Amygdala (tissue), 56 donors: Measurements from ENCODE around the gene SOWAHC.
"Not testable (repeated sequence)": the region's sequence is repeated elsewhere in the genome, so short reads cannot be mapped to it uniquely, and the experiment has no call there.

Experiments used
- DNase-seq, 56 donors: peaks; one replicate each; lab custom pipeline; 2025; lab: John Stamatoyannopoulos, UW

The SOWAHC gene

GRCh38 chr2:109614715-109615636, 812 bp downstream of the SOWAHC start:
- peak in 1 of 56 donors; percentile 5 for DNase-seq

- no peak for DNase-seq
Measured at GRCh38 chr2:109615637-109616144, 1.5 kb downstream of the SOWAHC start.

GRCh38 chr2:109616184-109616583, 2.0 kb downstream of the SOWAHC start:
- DNase-seq: no peak

GRCh38 chr2:109619032-109619615, 5.0 kb downstream of the SOWAHC start:
- no peak for DNase-seq

GRCh38 chr2:109623297-109623696, 9.1 kb downstream of the SOWAHC start:
- no peak for DNase-seq

GRCh38 chr2:109623923-109624322, 9.8 kb downstream of the SOWAHC start:
- DNase-seq: no peak

- DNase-seq: no peak
Measured at GRCh38 chr2:109624339-109624738, 10.2 kb downstream of the SOWAHC start.

GRCh38 chr2:109628321-109628720, 14.2 kb downstream of the SOWAHC start:
- DNase-seq: not testable (repeated sequence)

GRCh38 chr2:109629867-109630266, 15.7 kb downstream of the SOWAHC start:
- DNase-seq: no peak

GRCh38 chr2:109630441-109631430, 16.6 kb downstream of the SOWAHC start:
- DNase-seq: no peak

GRCh38 chr2:109631741-109632140, 17.6 kb downstream of the SOWAHC start:
- no peak for DNase-seq

GRCh38 chr2:109632158-109632789, 18.1 kb downstream of the SOWAHC start:
- no peak for DNase-seq

- no peak for DNase-seq
Measured at GRCh38 chr2:109633284-109633961, 19.3 kb downstream of the SOWAHC start.

- no peak for DNase-seq
Measured at GRCh38 chr2:109635426-109636304, 21.5 kb downstream of the SOWAHC start.

- no peak for DNase-seq
Measured at GRCh38 chr2:109636317-109636716, 22.2 kb downstream of the SOWAHC start.

GRCh38 chr2:109637749-109638570, 23.8 kb downstream of the SOWAHC start:
- no peak for DNase-seq

GRCh38 chr2:109638795-109639194, 24.6 kb downstream of the SOWAHC start:
- DNase-seq: peak in 1 of 56 donors; percentile 6
